CD4-positive, alpha-beta T cell treated with Interleukin-15 for 1 hour (primary cell): ENCODE results near the gene IFITM5.
"Not testable (repeated sequence)": the region's sequence is repeated elsewhere in the genome, so short reads cannot be mapped to it uniquely, and the experiment has no call there.

Source experiments
- DNase-seq: peaks from one replicate; pipeline ENCODE4 v3.0.0-alpha.2; 2020

The IFITM5 gene

DNA sequence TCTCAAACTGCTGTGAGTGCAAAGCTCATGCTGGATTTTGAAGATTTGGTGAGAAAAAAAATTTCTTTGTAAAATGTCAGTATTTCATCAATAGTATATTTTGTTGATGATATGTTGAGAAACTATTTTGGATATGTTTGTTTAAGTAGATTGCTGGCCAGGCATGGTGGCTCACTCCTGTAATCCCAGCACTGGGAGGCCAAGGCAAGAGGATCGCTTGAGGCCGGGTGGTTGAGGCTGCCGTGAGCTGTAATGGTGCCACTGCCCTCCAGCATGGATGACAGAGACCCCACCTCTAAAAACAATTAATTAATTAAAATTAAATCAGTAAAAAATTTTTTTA, 28.2 kb upstream of the IFITM5 start:
- DNase-seq = no peak

GRCh38 chr11:326842-327580, 27.7 kb upstream of the IFITM5 start:
- DNase-seq = peak; percentile 85

- no peak for DNase-seq
These were observed 27.2 kb upstream of the IFITM5 start for GRCh38 chr11:326592-326841.

GRCh38 chr11:325796-326591, 26.7 kb upstream of the IFITM5 start:
- DNase-seq = no peak

DNA sequence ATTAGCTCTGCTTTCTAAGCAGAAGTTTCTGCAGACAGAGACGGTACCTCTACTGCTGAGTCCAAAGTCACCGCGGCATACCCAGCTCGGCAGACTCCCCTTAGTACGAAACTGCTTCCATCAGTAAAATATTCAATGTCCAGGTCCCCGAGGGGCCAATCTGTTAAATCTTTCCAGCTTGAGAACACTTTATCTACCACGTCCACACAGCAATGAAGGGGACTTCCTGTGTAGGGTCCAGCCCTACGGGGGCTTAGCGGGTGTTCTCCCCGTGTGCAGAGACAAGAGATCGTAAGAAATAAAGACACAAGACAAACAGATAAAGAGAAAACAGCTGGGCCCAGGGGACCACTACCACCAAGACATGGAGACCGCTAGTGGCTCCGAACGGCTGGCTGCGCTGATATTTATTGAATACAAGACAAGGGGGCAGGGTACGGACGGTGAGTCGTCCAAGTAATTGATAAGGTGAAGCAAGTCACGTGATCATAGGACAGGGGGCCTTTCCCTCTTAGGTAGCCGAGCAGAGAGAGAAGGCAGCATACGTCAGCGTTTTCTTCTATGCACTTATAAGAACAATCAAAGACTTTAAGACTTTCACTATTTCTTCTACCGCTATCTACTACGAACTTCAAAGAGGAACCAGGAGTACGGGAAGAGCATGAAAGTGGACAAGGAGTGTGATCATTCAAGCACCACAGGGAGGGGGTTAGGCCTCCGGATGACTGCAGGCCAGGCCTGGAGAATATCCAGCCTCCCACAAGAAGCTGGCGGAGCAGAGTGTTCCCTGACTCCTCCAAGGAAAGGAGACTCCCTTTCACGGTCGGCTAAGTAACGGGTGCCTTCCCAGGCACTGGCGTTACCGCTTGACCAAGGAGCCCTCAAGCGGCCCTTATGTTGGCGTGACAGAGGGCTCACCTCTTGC, 25.5 kb upstream of the IFITM5 start:
- DNase-seq = not testable (repeated sequence)

DNA sequence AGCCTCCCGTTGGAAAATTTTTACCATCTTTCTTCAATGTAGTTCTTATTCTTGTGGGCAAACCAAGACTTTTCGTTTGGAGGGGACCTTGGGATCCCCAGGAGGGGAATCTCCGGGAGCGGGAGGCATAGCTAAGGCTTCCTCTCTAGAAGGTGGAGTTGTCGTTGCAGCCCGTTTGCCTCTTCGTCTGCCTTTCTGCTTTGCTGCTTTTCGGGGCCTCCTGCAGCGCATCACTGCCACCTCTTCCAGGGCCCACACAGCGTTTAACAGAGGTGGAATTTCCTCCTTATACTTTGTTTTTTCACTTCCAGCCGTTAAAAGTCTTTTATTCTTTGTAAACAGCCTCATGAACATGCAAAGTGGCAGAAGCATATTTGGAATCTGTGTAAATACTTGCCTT, 24.8 kb upstream of the IFITM5 start:
- DNase-seq = no peak

DNA sequence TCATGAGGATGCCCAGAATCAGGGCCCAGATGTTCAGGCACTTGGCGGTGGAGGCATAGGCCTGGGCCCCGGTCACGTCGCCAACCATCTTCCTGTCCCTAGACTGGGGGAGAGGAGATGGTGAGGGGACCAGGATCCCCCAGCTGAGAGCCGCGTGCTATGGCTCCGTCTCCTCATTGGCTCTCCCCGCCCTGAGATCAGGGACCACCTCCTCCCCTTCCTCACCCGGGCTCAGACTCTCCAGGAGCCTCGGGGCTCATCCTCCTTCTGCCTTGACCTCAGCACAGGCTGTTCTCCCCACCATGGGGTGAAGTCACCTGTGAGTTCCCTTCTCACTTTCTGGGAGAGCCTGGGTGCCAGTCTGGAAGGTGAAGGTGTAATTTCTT, 20.6 kb upstream of the IFITM5 start:
- DNase-seq = not testable (repeated sequence)

DNA sequence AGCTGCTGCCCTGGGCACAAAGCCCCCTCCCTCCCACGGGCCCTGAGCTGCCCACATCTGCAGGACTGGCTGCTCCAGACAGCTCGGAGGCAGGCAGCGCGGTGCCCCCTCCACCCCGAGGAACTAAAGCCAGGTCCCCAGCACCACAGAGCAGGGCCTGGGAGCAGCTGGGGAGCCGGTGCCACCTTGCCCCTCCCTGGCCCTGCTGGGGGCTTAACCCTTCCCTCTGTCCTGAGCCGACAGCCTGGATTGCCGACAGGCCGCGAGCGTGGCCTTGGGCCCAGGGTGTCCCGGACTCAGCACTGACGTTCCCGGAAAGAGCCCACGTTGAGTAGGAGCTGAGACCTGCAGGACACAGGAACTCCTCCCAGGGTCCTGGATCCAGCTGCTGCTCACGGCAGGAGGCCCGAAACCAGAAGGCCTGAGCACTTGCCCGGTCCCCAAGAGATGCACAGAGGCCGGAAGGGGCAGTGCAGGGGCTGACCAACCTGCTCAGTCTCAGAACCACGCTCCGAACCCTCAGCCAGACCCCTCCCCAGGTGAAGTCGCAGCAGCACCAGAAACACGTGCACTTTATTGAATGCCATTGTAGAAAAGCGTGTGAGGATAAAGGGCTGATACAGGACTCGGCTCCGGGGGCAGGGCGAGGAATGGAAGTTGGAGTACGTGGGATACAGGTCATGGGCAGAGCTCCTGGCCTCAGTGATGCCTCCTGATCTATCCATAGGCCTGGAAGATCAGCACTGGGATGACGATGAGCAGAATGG, 20.0 kb upstream of the IFITM5 start:
- DNase-seq = not testable (repeated sequence)

DNA sequence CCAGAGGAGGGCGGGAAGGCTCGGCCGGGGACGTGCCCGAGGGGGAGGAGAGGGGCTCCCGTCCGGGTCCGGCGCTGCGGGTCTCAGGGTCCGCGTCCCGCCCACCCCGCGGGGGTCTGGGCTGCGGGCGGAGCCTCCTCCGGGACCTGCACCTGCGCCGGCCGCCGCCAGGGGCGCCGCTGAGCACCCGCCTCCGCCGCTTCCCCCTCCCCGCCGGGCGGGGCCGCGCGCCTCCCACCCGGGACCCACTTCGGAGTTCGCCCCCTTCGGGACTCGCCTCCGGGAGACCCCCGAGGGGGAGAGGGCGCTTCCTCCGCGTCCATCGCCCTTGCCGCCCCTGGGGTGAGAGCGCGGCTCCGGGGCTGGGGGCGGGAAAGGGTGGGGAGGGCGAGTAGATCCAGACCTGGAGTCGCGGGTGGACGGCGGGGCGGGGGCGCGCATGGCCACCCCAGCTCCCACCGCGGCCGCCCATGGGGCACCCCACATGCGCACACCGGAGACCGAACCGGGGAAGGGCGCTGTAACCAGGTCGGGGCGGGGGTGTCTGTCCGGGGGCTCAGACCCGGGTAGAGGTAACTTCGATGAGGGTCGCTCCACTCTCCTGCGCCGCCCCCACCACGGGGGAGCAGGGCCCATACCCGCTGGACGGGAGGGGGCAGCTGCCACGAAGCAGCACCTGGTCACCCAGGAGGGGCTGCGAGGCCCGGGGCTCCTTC, 19.2 kb upstream of the IFITM5 start:
- DNase-seq = not testable (repeated sequence)

DNA sequence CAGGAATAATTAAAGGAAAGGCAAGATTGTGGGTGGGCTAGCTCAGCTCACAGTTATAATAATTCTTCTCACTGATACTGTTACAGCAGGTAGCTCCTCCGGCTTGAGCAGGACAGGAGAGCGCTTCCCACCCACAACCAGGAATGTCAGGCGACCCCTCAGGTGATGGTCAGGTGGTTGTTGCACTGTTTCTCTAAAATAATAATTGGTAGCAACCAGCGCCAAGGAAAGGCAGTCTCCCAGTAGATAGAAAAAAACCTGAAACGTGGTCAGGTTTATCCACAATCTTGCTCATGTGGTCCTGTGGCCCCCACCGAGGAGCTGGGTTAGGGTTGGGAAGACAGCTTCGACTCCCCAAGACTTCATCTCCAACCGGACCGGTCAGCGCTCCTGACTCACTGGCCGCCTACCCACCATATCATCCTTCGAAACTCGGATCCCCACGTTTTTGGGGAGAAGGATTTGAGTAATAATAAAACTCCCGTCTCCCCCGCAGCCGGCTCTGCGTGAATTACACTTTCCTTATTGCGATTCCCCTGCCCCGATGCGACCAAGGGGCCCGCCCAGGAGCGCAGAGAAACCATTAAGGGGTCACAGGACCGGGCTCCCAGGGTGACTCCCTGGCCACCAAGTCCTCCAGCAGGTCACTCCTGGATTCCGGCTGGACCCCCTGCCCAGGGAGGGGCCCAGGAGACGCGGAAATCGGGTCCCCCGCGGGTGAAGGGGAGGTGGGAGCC, 18.5 kb upstream of the IFITM5 start:
- not testable (repeated sequence) for DNase-seq

DNA sequence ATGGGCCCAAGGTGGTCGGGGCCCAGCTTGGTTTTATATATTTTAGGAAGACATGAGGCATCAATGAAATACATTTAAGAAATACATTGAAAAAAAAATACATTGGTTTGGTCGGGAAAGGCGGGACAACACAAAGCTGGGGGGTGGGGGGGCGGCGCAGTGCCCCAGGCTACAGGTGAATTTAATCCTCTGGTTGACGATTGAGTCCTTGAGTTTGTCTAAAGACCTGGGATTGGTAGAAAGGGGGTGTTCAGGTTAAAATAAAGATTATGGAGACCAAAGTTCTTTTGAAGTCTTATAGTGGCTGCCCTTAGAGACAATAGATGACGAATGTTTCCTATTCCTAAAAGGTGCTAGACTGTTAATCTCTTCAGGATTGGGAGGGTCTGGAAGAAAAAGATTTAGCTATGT, 17.6 kb upstream of the IFITM5 start:
- no peak for DNase-seq

GRCh38 chr11:316031-316701, 16.8 kb upstream of the IFITM5 start:
- DNase-seq = no peak

- DNase-seq = no peak
These were observed 16.2 kb upstream of the IFITM5 start for GRCh38 chr11:315516-315994.

DNA sequence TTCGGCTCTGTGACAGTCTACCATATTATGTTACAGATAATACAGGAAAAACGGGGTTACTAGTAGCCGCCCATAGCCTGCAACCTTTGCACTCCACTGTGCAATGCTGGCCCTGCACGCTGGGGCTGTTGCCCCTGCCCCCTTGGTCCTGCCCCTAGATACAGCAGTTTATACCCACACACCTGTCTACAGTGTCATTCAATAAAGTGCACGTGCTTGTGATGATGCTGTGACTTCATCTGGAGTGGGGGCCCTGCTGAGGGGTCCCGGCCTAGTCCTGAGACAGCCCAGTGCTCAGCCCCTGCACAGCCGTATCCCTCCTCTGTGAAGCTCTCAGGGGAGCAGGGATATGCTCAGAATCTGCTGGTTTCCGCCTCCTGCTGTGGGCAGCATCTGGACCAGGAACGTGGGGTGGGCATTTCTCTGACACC, 15.7 kb upstream of the IFITM5 start:
- no peak for DNase-seq

GRCh38 chr11:314554-314875, 15.2 kb upstream of the IFITM5 start:
- not testable (repeated sequence) for DNase-seq

DNA sequence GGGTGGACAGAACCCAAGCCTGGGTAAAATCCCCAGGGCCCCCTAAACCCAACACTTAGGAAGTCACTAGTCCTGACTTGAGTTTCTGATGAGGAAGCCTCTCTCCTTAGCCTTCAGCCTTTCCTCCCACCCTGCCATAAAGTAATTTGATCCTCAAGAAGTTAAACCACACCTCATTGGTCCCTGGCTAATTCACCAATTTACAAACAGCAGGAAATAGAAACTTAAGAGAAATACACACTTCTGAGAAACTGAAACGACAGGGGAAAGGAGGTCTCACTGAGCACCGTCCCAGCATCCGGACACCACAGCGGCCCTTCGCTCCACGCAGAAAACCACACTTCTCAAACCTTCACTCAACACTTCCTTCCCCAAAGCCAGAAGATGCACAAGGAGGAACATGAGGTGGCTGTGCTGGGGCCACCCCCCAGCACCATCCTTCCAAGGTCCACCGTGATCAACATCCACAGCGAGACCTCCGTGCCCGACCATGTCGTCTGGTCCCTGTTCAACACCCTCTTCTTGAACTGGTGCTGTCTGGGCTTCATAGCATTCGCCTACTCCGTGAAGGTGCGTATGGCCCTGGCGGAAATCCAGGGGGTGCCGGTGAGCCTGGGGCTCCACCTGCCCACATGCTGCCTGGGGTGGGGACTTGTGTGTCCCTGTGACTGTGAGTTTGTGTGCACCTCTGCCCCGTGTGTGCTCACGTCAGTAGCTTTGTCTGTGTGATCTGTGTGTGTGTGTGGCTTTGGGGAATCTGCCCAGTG, 14.6 kb upstream of the IFITM5 start, which contains the start of gene IFITM1:
IFITM1 (plus strand) TSS at position 254 of the 767 bp plus-strand sequence; CDS start at position 385, 131 bp downstream.
- peak; percentile 69 for DNase-seq

- no peak for DNase-seq
These were observed 14.0 kb upstream of the IFITM5 start for GRCh38 chr11:313304-313786.

DNA sequence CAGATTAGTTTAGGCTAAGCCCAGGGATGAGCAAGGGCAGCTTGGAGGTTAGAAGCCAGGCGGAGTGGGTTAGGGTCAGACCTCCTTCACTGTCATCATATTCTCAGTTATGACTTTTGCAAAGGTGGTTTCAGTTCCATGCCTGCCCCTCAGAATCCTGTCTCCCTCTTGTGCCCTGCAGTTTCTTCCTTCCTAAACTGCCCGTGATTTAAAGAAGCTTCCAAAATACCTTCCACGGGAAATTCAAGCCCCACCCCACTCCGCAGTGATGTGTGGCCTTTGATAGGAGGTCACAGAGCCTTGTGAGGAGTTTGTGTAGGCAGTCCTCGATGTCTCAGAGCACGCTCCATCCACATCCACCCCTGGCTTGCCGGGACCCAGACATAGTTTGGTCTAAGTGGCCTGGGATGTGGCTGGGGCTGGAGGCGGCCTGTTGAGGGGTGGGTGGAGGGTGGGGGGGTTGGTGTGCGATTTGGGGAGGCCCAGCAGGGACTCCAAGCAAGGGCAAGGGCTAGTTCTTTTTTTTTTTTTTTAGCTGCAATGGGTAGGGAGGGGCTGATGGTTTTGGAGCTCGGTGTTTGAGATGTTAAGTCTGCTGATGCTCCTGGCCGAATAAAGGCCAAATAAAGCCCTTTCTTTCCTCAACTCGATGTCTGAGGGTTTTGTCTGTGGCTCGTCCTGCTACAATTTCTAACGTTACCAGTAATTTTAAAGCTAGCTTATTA, 12.9 kb upstream of the IFITM5 start:
- DNase-seq = no peak
